Kidney epithelial cell (primary cell): ENCODE results near the gene IRGQ. TPM values are rescaled to one million over a fixed set of nuclear protein-coding genes. Genes with fewer than 3 reads are reported as not detected.
"Not testable (repeated sequence)": the region's sequence is repeated elsewhere in the genome, so short reads cannot be mapped to it uniquely, and the experiment has no call there.

Experiments used
- DNase-seq: peaks from one replicate; pipeline ENCODE4 v3.0.0-alpha.2; 2010; ENCODE audit warnings: low read depth
- H3K27me3 ChIP-seq: 2 replicates; pipeline ENCODE4 v1.6.0; 2011; ENCODE audit warnings: low read length; ENCODE audit not compliant: control insufficient read depth, insufficient read depth
- H3K36me3 ChIP-seq: 2 replicates; pipeline ENCODE4 v1.5.1; 2011; ENCODE audit warnings: low read length; ENCODE audit not compliant: control insufficient read depth, insufficient read depth
- H3K4me3 ChIP-seq: 2 replicates; pipeline ENCODE4 v1.5.1; 2011; ENCODE audit warnings: low read depth, mild to moderate bottlenecking, control low read depth, low read length
- total RNA-seq: library from RNA; depleted of rRNA; stranded (reverse); fragments of >200 nt; gene quantifications from 2 replicates; pipeline ENCODE4 v1.2.3, GENCODE V29; 2015
- TF ChIP-seq, protein P1 (sequence below): IDR thresholded peaks from 2 replicates; pipeline ENCODE4 v1.5.1; 2011; ENCODE audit warnings: mild to moderate bottlenecking, moderate library complexity, low read length, control low read depth, inconsistent platforms; ENCODE audit not compliant: insufficient read depth, poor library complexity, severe bottlenecking

The IRGQ gene
- total RNA-seq, 1 donor from 2014 or later: 49.6 TPM

DNA sequence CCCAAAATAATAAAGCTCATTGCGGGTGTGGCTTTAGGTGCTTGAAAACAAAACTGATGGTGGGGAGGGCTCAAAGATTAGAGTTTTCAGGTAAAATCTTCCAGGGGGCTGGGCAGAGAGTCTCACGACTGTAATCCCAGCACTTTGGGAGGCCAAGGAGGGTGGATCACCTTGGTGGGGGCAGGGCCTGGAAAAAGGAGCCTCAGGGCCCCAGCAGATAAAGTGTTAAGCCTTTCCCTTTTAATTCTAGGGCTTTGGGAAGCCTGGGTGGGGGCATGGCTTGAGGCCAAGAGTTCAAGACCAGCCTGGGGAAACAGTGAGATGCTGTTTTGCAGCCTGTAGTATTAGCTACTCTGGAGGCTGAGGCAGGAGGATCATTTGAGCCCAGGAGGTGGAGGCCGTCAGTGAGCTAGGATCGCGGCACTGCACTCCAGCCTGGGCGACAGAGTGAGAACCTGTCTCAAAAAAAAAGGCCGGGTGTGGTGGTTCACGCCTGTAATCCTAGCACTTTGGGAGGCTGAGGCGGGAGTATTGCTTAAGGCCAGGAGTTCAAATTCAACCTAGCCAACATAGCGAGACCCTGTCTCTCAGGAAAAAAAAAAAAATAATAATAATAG, 1.7 kb downstream of the IRGQ start:
- H3K27me3 ChIP-seq: no peaks in the 10 kb centered on the region
- TF ChIP-seq, protein P1, sequence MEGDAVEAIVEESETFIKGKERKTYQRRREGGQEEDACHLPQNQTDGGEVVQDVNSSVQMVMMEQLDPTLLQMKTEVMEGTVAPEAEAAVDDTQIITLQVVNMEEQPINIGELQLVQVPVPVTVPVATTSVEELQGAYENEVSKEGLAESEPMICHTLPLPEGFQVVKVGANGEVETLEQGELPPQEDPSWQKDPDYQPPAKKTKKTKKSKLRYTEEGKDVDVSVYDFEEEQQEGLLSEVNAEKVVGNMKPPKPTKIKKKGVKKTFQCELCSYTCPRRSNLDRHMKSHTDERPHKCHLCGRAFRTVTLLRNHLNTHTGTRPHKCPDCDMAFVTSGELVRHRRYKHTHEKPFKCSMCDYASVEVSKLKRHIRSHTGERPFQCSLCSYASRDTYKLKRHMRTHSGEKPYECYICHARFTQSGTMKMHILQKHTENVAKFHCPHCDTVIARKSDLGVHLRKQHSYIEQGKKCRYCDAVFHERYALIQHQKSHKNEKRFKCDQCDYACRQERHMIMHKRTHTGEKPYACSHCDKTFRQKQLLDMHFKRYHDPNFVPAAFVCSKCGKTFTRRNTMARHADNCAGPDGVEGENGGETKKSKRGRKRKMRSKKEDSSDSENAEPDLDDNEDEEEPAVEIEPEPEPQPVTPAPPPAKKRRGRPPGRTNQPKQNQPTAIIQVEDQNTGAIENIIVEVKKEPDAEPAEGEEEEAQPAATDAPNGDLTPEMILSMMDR: no peak
- H3K4me3 ChIP-seq: peak overlapping the region; percentile 67
- H3K36me3 ChIP-seq: peaks cover 4% of the 10 kb centered on the region
- no peak for DNase-seq

DNA sequence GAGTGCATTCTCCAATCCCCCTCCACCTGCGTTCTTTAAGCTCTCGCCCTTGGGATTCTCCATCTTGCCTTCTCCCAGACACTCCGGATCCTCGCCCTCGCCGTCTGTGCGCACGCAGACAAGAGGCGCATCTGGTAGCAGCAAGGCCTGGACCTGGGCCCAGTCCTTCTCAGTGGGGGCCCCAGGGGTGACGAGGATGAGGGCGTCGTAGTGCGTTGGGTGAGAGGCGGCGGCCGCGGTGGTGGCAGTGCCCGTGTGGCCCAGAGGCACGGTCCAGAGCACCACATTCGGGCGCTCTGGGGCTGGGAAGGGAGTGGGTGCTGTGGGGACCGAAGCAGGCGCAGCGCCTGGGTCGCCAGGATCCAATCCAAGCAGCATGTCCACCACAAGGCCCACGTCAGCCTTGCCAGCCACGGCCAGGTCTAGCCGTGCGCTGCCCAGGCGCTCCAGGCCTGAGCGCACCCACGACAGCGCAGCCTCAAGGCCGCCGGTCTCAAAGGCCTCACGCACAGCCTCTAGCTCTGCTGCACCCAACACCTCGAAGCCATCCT, 3.1 kb downstream of the IRGQ start:
- TF ChIP-seq, protein P1: no peak
- no peaks in the 10 kb centered on the region for H3K27me3 ChIP-seq
- no peak for DNase-seq
- H3K36me3 ChIP-seq: peaks cover 4% of the 10 kb centered on the region
- H3K4me3 ChIP-seq: no peak overlapping the region

DNA sequence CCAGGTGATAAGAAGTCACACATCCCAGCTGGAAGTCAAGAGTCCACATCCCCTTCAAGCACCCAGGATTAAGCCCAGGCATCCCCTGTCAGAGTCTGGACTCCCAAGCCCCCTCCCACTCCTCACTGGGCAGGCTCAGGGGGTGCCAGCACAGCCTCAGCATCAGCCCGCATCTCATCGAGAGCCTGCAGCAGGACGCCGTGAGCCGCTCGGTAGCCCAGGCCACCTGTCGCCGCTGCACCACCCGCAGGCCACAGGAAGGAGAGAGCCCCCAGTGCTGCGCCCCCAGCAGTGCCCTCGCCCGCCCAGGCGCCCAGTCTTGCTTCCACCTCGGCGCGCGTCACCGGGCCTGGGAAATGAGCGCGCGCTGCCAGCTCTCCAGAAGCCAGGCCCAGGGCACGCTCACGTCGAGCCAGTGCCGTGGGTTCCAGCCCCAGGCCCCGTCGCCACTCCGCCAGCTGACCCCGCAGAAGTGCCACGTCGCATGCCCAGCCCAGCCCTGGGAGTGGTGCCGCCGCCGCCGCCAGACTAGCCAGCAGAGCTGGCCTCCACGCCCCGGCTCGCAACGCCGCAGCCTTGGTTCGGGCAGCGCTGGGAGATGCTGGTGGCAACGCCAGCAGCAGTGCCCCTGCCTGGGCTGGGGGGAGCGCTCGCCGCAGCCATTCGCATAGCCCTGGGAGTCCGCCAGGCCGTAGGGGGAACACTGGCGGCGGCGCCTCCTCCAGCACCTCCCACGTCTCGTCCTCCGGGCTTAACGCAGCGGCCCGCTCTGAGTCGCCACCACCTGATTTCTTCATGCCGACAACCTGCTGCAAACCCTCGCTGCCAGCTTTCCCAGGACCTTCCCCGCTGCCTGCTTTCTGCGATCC, 3.8 kb downstream of the IRGQ start:
- no peak for DNase-seq
- no peak overlapping the region for H3K4me3 ChIP-seq
- H3K27me3 ChIP-seq: no peaks in the 10 kb centered on the region
- peaks cover 4% of the 10 kb centered on the region for H3K36me3 ChIP-seq
- TF ChIP-seq, protein P1: no peak

DNA sequence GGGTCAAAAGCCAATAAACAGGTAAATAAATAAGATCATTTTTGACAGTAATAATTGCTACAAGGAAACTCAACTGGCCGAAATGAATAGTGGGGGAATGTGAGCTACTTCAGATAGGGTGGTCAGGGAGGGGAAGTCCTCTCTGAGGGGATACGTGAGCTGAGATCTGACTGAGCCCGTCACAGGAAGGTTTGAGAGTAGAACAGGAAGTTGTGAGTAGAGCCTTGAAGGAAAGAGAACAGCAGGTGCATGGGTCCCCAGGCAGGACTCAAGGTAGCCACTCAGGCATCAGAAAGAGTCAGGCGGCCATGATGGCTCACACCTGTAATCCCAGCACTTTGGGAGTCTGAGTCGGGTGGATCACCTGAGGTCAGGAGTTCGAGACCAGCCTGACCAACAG, 6.3 kb downstream of the IRGQ start:
- Histone ChIP-seq H3K27me3 (no peaks in the 10 kb centered on the region), H3K36me3 (peaks cover 6% of the 10 kb centered on the region), H3K4me3 (no peak overlapping the region)
- TF ChIP-seq, protein P1: no peak
- no peak for DNase-seq

DNA sequence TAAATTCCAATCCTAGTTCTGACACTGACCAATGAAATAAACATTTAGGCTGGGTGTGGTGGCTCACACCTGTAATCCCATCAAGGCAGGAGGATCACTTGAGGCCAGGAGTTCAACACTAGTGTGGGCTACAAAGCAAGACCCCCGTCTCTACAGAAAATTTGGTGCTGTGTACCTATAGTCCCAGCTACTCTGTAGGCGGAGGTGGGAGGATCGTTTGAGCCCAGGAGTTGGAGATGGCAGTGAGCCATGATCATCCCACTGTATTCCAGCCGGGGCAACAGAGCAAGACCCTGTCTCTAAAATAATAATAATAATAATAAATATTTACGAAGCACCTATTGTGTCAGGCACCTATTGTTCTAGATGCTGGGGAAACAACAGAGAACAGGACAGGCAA, 6.7 kb downstream of the IRGQ start:
- no peaks in the 10 kb centered on the region for H3K27me3 ChIP-seq
- DNase-seq: no peak
- TF ChIP-seq, protein P1: no peak
- H3K4me3 ChIP-seq: no peak overlapping the region
- peaks cover 6% of the 10 kb centered on the region for H3K36me3 ChIP-seq

DNA sequence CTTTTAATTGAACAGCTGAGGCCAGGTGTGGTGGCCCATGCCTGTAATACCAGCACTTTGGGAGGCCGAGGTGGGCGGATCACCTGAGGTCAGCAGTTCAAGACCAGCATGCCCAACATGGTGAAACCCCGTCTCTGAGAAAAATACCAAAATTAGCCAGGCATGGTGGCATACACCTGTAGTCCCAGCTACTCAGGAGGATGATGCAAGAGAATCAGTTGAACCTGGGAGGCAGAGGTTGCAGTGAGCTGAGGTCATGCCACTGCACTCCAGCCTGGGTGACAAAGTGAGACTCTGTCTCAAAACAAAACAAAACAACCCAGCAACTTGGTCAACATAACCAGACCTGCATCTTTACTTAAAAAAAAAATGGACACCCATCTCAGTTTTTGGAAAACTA, 8.9 kb downstream of the IRGQ start:
- not testable (repeated sequence) for H3K36me3 ChIP-seq, H3K4me3 ChIP-seq, DNase-seq, H3K27me3 ChIP-seq
